Activated T-helper 9 cell treated with anti-CD3 and anti-CD28 coated beads, Interleukin-2, amount 50 U/mL, for 16 hours (primary cell): ENCODE data around the gene FAM174A.
A peak's percentile ranks its signal among the peaks of the same experiment; 100 is the strongest.

Experiments used
- DNase-seq: peaks from one replicate; pipeline ENCODE4 v3.0.0-alpha.2; 2020; ENCODE audit warnings: low read depth

FAM174A gene

GRCh38 chr5:100535060-100536005 is at the start of gene FAM174A:
FAM174A (plus strand) TSS chr5:100535374; CDS start chr5:100535531, 157 bp downstream.
- DNase-seq = peak; percentile 86

GRCh38 chr5:100493996-100494395 is 41.2 kb upstream of the FAM174A start:
- no peak for DNase-seq

- DNase-seq = no peak
These were observed 38.9 kb upstream of the FAM174A start for GRCh38 chr5:100496296-100496695.

GRCh38 chr5:100502684-100503083 is 32.5 kb upstream of the FAM174A start:
- no peak for DNase-seq

- no peak for DNase-seq
These were observed 29.0 kb upstream of the FAM174A start for GRCh38 chr5:100505984-100506670.

GRCh38 chr5:100516285-100516684 is 18.9 kb upstream of the FAM174A start:
- no peak for DNase-seq

- DNase-seq = no peak
These were observed 17.7 kb upstream of the FAM174A start for GRCh38 chr5:100517301-100517974.

GRCh38 chr5:100518377-100518776 is 16.8 kb upstream of the FAM174A start:
- DNase-seq = no peak

- DNase-seq = no peak
These were observed 16.1 kb upstream of the FAM174A start for GRCh38 chr5:100519075-100519474.

GRCh38 chr5:100520348-100520747 is 14.8 kb upstream of the FAM174A start:
- DNase-seq = no peak

- no peak for DNase-seq
These were observed 2.8 kb downstream of the FAM174A start for GRCh38 chr5:100537946-100538345.

- DNase-seq = no peak
These were observed 4.3 kb downstream of the FAM174A start for GRCh38 chr5:100539519-100539918.

GRCh38 chr5:100542086-100542485 is 6.9 kb downstream of the FAM174A start:
- DNase-seq = no peak

GRCh38 chr5:100546001-100546400 is 10.8 kb downstream of the FAM174A start:
- no peak for DNase-seq

GRCh38 chr5:100550531-100551051 is 15.4 kb downstream of the FAM174A start:
- DNase-seq = no peak

- no peak for DNase-seq
These were observed 16.0 kb downstream of the FAM174A start for GRCh38 chr5:100551183-100551582.

- DNase-seq = no peak
These were observed 18.0 kb downstream of the FAM174A start for GRCh38 chr5:100553209-100553608.

GRCh38 chr5:100560860-100561259 is 25.7 kb downstream of the FAM174A start:
- no peak for DNase-seq

GRCh38 chr5:100562821-100563220 is 27.6 kb downstream of the FAM174A start:
- no peak for DNase-seq

GRCh38 chr5:100566382-100567141 is 31.4 kb downstream of the FAM174A start:
- DNase-seq = no peak

GRCh38 chr5:100574716-100575115 is 39.5 kb downstream of the FAM174A start:
- no peak for DNase-seq

- no peak for DNase-seq
These were observed 40.6 kb downstream of the FAM174A start for GRCh38 chr5:100575815-100576214.
